Gastroesophageal sphincter (tissue), 3 donors: ENCODE measurements around the gene MEG3.

ENCODE experiments used
- EP300 ChIP-seq: sonication (generic); formaldehyde crosslinking; IDR thresholded peaks from one replicate; pipeline ENCODE4 v1.6.1; 2017; ENCODE audit warnings: antibody characterized with exemption, mild to moderate bottlenecking
- TF ChIP-seq, protein P1 (sequence below), 4 experiments: fragments of 200-600 bp in 2 of 4; fragments of 450-650 bp in 2 of 4; sonication (generic) in 1 of 4; IDR thresholded peaks; one replicate each; pipeline ENCODE4 v1.5.1; 2017 to 2019; ENCODE audit warnings: antibody characterized with exemption in 4 of 4, mild to moderate bottlenecking in 2 of 4, moderate library complexity in 2 of 4

DNA sequence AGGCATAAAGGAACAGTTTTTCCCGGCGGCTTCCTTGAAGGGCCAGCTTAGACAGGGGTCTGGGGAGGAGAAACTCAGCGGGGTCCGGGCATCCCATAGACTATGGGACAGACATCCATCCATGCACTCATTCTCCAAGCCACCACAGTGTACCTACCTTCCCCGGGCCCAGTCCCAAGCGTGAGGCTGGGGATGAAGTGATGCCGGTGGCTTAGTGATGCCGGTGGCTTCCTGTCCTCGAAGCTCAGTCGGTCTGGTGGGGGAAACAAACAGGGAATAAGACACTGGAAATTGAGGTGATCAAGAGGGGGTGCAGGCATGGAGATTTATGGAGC, 77.2 kb downstream of the MEG3 start:
- TF ChIP-seq, protein P1, sequence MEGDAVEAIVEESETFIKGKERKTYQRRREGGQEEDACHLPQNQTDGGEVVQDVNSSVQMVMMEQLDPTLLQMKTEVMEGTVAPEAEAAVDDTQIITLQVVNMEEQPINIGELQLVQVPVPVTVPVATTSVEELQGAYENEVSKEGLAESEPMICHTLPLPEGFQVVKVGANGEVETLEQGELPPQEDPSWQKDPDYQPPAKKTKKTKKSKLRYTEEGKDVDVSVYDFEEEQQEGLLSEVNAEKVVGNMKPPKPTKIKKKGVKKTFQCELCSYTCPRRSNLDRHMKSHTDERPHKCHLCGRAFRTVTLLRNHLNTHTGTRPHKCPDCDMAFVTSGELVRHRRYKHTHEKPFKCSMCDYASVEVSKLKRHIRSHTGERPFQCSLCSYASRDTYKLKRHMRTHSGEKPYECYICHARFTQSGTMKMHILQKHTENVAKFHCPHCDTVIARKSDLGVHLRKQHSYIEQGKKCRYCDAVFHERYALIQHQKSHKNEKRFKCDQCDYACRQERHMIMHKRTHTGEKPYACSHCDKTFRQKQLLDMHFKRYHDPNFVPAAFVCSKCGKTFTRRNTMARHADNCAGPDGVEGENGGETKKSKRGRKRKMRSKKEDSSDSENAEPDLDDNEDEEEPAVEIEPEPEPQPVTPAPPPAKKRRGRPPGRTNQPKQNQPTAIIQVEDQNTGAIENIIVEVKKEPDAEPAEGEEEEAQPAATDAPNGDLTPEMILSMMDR (IDR thresholded peaks at IDR 0.05), result no peak
- TF ChIP-seq EP300, result no peak
